NCI-H2171 (cell line): ENCODE measurements around the gene TMEM163.

Source experiments
- DNase-seq: peaks from one replicate; lab custom pipeline; 2025; lab: John Stamatoyannopoulos, UW

Gene TMEM163

GRCh38 chr2:134578316-134578715, 140.5 kb downstream of the TMEM163 start:
- no peak for DNase-seq

GRCh38 chr2:134576478-134576877, 142.3 kb downstream of the TMEM163 start:
- DNase-seq: no peak

GRCh38 chr2:134575888-134576287, 142.9 kb downstream of the TMEM163 start:
- no peak for DNase-seq

GRCh38 chr2:134574611-134575330, 144.0 kb downstream of the TMEM163 start:
- peak; percentile 74 for DNase-seq

- DNase-seq: no peak
Measured at GRCh38 chr2:134573724-134574123, 145.1 kb downstream of the TMEM163 start.

- no peak for DNase-seq
Measured at GRCh38 chr2:134573085-134573370, 145.8 kb downstream of the TMEM163 start.

GRCh38 chr2:134572314-134573084, 146.3 kb downstream of the TMEM163 start:
- DNase-seq: no peak

GRCh38 chr2:134570676-134571075, 148.1 kb downstream of the TMEM163 start:
- DNase-seq: no peak

- no peak for DNase-seq
Measured at GRCh38 chr2:134568413-134568812, 150.4 kb downstream of the TMEM163 start.

GRCh38 chr2:134567666-134568065, 151.1 kb downstream of the TMEM163 start:
- DNase-seq: no peak

GRCh38 chr2:134564955-134565354, 153.8 kb downstream of the TMEM163 start:
- peak; percentile 41 for DNase-seq

- no peak for DNase-seq
Measured at GRCh38 chr2:134564549-134564948, 154.3 kb downstream of the TMEM163 start.

- DNase-seq: no peak
Measured at GRCh38 chr2:134558208-134558830, 160.5 kb downstream of the TMEM163 start.

GRCh38 chr2:134555411-134555810, 163.4 kb downstream of the TMEM163 start:
- DNase-seq: no peak

- no peak for DNase-seq
Measured at GRCh38 chr2:134553657-134554056, 165.1 kb downstream of the TMEM163 start.

GRCh38 chr2:134550566-134551164, 168.1 kb downstream of the TMEM163 start:
- DNase-seq: no peak

GRCh38 chr2:134549104-134549503, 169.7 kb downstream of the TMEM163 start:
- DNase-seq: no peak

- DNase-seq: no peak
Measured at GRCh38 chr2:134540990-134541389, 177.8 kb downstream of the TMEM163 start.

- DNase-seq: no peak
Measured at GRCh38 chr2:134539981-134540380, 178.8 kb downstream of the TMEM163 start.

GRCh38 chr2:134537702-134538101, 181.1 kb downstream of the TMEM163 start:
- no peak for DNase-seq

- no peak for DNase-seq
Measured at GRCh38 chr2:134537121-134537520, 181.7 kb downstream of the TMEM163 start.

- DNase-seq: peak; percentile 27
Measured at GRCh38 chr2:134536296-134536695, 182.5 kb downstream of the TMEM163 start.

- peak; percentile 84 for DNase-seq
Measured at GRCh38 chr2:134532537-134532936, 186.3 kb downstream of the TMEM163 start.
